ENCODE data around the gene CYTH2.

The CYTH2 gene

DNA sequence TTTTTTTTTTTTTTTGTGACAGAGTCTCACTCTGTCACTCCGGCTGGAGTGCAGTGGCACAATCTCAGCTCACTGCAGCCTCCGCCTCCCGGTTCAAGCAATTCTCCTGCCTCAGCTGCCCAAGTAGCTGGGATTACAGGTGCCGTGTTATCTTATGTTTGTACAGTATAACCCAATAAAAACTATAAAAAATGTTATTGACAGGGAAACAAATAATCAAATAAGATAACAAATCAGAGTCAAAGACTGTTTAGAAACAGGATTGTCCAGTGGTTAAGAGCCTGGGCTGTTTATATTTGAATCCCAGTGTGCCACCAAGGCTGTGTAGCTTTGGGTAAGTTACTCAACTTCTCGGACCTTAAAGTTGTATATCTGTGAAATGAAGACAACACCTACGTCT lies 61.6 kb downstream of the CYTH2 start:
- TF ChIP-seq EP300 (IDR thresholded peaks at IDR 0.05; ENCODE audit: borderline replicate concordance) = no peak
- TF ChIP-seq, protein P1, sequence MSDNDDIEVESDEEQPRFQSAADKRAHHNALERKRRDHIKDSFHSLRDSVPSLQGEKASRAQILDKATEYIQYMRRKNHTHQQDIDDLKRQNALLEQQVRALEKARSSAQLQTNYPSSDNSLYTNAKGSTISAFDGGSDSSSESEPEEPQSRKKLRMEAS (IDR thresholded peaks at IDR 0.05) = no peak
- no peak for TF ChIP-seq EGR1 (IDR thresholded peaks at IDR 0.05)
- TF ChIP-seq, protein P2, sequence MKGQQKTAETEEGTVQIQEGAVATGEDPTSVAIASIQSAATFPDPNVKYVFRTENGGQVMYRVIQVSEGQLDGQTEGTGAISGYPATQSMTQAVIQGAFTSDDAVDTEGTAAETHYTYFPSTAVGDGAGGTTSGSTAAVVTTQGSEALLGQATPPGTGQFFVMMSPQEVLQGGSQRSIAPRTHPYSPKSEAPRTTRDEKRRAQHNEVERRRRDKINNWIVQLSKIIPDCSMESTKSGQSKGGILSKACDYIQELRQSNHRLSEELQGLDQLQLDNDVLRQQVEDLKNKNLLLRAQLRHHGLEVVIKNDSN (IDR thresholded peaks at IDR 0.05) = no peak
- TF ChIP-seq TCF12 (IDR thresholded peaks at IDR 0.05; ENCODE audit: low read depth) = no peak
- TF ChIP-seq ZBTB7A (IDR thresholded peaks at IDR 0.05; ENCODE audit: low read depth) = no peak
- no peak for TF ChIP-seq NFIC (IDR thresholded peaks at IDR 0.05)
- no peak for TF ChIP-seq YY1 (IDR thresholded peaks at IDR 0.05; ENCODE audit: low read depth)
- TF ChIP-seq CEBPB (IDR thresholded peaks at IDR 0.05) = no peak
- TF ChIP-seq RAD21 (IDR thresholded peaks at IDR 0.05; ENCODE audit: low read depth) = no peak
- TF ChIP-seq FOXM1 (IDR thresholded peaks at IDR 0.05; ENCODE audit: borderline replicate concordance, low read depth) = no peak
- TF ChIP-seq TEAD4 (IDR thresholded peaks at IDR 0.05) = no peak
- TF ChIP-seq, protein P3, sequence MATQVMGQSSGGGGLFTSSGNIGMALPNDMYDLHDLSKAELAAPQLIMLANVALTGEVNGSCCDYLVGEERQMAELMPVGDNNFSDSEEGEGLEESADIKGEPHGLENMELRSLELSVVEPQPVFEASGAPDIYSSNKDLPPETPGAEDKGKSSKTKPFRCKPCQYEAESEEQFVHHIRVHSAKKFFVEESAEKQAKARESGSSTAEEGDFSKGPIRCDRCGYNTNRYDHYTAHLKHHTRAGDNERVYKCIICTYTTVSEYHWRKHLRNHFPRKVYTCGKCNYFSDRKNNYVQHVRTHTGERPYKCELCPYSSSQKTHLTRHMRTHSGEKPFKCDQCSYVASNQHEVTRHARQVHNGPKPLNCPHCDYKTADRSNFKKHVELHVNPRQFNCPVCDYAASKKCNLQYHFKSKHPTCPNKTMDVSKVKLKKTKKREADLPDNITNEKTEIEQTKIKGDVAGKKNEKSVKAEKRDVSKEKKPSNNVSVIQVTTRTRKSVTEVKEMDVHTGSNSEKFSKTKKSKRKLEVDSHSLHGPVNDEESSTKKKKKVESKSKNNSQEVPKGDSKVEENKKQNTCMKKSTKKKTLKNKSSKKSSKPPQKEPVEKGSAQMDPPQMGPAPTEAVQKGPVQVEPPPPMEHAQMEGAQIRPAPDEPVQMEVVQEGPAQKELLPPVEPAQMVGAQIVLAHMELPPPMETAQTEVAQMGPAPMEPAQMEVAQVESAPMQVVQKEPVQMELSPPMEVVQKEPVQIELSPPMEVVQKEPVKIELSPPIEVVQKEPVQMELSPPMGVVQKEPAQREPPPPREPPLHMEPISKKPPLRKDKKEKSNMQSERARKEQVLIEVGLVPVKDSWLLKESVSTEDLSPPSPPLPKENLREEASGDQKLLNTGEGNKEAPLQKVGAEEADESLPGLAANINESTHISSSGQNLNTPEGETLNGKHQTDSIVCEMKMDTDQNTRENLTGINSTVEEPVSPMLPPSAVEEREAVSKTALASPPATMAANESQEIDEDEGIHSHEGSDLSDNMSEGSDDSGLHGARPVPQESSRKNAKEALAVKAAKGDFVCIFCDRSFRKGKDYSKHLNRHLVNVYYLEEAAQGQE (IDR thresholded peaks at IDR 0.05; ENCODE audit: low read depth) = no peak
- no peak for TF ChIP-seq TAF1 (IDR thresholded peaks at IDR 0.05; ENCODE audit: low read depth)
- TF ChIP-seq CREB1 (IDR thresholded peaks at IDR 0.05; ENCODE audit: low read depth) = no peak
